GM20000 (cell line): ENCODE measurements around the gene RHOH.

Experiments used
- DNase-seq: peaks from one replicate; pipeline ENCODE4 v3.0.0; 2012; ENCODE audit warnings: low spot score
- TF ChIP-seq, protein P1 (sequence below): IDR thresholded peaks from 2 replicates; pipeline ENCODE4 v1.5.1; 2012; ENCODE audit warnings: mild to moderate bottlenecking, control low read depth; ENCODE audit errors: extremely low read depth, missing control alignments

The RHOH gene

DNA sequence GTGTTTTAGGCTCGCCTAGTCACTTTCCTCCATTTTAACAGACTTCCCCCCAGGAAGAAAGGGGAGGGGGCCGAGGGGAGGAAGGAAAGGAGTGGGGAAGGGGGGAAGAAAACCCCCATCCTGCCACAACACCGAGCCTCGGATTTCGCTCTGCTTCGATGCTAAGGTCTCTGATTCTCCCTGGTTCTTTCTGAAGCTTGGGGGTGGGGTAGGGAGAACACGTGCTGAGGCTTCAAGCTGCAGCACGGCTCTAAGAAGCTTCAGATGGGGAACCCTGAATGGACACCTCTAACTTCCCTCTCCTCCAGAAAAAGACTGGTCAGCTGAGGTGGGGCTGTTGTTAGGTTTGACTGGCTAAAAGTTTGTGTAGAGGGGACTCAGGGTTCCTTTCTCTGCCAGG lies 61.8 kb downstream of the RHOH start:
- no peak for DNase-seq
- TF ChIP-seq, protein P1, sequence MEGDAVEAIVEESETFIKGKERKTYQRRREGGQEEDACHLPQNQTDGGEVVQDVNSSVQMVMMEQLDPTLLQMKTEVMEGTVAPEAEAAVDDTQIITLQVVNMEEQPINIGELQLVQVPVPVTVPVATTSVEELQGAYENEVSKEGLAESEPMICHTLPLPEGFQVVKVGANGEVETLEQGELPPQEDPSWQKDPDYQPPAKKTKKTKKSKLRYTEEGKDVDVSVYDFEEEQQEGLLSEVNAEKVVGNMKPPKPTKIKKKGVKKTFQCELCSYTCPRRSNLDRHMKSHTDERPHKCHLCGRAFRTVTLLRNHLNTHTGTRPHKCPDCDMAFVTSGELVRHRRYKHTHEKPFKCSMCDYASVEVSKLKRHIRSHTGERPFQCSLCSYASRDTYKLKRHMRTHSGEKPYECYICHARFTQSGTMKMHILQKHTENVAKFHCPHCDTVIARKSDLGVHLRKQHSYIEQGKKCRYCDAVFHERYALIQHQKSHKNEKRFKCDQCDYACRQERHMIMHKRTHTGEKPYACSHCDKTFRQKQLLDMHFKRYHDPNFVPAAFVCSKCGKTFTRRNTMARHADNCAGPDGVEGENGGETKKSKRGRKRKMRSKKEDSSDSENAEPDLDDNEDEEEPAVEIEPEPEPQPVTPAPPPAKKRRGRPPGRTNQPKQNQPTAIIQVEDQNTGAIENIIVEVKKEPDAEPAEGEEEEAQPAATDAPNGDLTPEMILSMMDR = no peak

DNA sequence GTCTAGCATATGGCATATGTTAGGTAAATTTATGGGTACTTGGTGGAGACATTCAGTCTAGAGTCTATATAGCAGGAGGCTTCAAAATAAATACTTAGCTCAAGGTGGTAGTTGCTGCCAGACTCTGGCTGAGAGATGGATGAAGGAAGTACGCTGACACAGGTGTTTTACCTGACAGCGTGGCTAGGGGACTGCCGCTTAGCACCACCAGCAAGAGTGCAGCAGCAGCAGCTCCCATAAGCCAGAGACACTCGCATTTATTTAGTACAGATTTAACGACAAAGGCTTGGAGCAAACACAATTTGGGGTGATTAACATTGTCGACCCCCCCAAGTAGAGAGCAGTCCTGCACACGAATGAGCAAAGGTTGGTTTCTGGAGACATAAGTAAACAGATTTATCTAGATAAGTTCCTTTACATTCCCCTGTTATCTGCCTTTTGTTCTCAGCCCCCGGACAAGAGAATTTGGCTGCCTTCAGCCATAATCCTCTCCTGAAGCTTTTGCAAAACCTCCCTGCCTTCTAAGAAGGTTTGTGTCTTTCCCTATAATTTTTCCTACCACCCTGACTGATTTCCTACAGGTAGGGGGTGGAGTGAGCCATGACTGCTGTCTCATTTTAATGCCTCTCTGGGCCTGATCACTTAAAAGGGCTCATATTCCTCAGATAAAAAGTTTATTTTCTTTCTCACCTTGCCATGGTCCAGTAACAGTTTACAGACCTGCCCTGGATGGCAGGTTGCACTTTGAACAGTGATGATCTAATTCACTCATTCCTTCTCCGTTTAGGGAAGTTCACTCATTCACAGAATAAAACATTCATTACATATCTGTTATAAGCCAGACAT lies 64.6 kb downstream of the RHOH start:
- no peak for DNase-seq
- TF ChIP-seq, protein P1 = no peak

DNA sequence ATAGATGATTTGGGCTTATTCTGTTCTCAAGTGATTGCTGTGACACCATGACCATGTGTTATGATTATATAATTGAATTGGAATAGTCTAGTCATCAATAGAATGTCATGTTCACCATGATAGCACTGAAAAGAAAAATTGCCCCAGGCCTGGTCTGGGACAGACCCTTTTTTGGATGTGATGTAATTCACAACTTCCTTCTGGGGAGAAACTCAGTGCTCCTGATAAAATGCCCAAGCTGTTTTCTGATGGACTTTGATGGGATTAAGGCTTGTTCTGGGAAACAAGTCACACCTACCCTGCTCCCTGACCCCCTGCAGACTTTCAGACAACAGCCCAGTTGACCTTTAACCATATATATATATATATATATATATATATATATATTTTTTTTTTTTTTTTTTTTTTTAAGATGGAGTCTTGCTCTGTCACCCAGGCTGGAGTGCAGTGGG lies 65.3 kb downstream of the RHOH start:
- DNase-seq = no peak
- TF ChIP-seq, protein P1 = no peak

DNA sequence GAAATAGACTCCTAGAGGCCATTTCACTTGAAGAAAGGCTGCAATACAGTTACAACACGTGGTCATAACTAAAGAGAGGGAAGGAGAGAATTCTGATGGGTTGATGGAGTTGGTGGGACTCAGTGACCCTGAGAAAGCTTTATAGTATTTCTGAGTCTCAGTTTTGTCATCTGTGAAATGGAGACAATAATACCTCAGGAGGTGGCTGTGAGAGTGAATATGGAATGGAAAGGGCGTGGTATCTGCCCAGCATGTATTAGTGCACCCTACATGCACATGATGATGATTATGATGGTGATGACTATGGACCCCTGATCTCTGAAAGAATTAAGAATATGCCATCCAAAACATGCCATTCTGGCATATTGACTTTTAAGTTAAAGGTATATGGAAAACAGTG lies 66.0 kb downstream of the RHOH start:
- TF ChIP-seq, protein P1 = no peak
- DNase-seq = no peak

DNA sequence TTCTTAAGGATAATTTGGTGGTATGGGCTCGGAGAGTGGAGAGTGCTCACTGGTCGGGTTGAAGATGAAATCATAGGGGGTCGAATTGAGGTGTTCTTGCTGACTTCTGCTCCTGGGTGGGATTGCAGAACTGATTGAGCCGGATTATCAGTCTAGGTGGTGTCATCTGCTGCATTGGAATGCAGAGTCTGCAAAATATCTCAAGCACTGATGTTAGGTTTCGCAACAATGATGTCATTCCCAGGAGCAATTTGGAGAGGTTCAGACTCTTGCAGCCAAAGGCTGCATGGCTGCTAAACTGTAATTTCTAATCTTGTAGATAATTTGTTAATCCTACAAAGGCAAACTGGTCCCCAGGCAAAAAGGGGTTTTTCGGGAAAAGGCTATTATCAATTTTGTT lies 67.7 kb downstream of the RHOH start:
- TF ChIP-seq, protein P1 = no peak
- no peak for DNase-seq

GRCh38 chr4:40264995-40265909 lies 68.4 kb downstream of the RHOH start:
- TF ChIP-seq, protein P1 = no peak
- peak; percentile 24 for DNase-seq

DNA sequence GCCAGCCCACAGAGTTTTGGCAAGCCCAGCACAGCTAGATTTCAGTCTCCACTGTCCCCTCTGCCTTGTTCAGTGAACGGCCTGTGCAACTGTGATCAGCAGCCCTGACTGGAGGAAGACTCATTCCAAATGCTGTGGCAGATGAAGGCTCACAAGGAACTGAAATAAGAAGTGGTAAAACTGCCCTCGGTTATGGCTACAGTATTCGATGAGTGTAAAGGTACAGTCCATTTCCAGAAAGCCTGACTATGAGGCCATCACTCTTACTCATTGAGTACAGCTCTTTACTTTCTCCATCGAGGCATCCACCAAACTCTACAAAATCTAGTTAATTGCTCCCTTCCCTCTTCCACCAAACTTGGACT lies 69.1 kb downstream of the RHOH start:
- no peak for DNase-seq
- TF ChIP-seq, protein P1 = no peak
